GM12872 (cell line): Measurements from ENCODE around the gene HNRNPLL.

Experiments used
- CTCF ChIP-seq: IDR thresholded peaks from 3 replicates; pipeline ENCODE4 v1.5.1; 2011; ENCODE audit warnings: low read depth, mild to moderate bottlenecking, low read length, moderate library complexity; ENCODE audit not compliant: insufficient read depth

The HNRNPLL gene

GRCh38 chr2:38535404-38535743 is 67.4 kb downstream of the HNRNPLL start:
- no peak for TF ChIP-seq CTCF

GRCh38 chr2:38534746-38535403 is 67.9 kb downstream of the HNRNPLL start:
- no peak for TF ChIP-seq CTCF

- TF ChIP-seq CTCF, result no peak
These were observed 68.8 kb downstream of the HNRNPLL start for GRCh38 chr2:38533757-38534545.

GRCh38 chr2:38533180-38533579 is 69.5 kb downstream of the HNRNPLL start:
- TF ChIP-seq CTCF, result no peak

- TF ChIP-seq CTCF, result no peak
These were observed 70.4 kb downstream of the HNRNPLL start for GRCh38 chr2:38532366-38532765.

GRCh38 chr2:38529208-38529607 is 73.5 kb downstream of the HNRNPLL start:
- TF ChIP-seq CTCF, result no peak

- no peak for TF ChIP-seq CTCF
These were observed 74.2 kb downstream of the HNRNPLL start for GRCh38 chr2:38528534-38528933.
